PC-9 (cell line): ENCODE measurements around the gene DLL4. TPM values are rescaled to one million over a fixed set of nuclear protein-coding genes. Genes with fewer than 3 reads are reported as not detected.

Source experiments
- BruUV-seq: library from RNA; stranded (reverse); fragments of 400-500 nt; replicated peaks from 2 replicates; lab custom pipeline; 2021; lab: Mats Ljungman, UMichigan
- CTCF ChIA-PET: fragments of 300-600 bp; sonication (Branson Sonifier 250); formaldehyde crosslinking; loops from one replicate; lab custom pipeline; 2022; ENCODE audit warnings: antibody characterized with exemption; lab: Charles Lee
- POLR2A ChIA-PET: fragments of 300-600 bp; sonication (Branson Sonifier 250); formaldehyde crosslinking; loops from one replicate; lab custom pipeline; 2022; ENCODE audit warnings: antibody characterized with exemption; ENCODE audit not compliant: unreplicated experiment; lab: Charles Lee
- DNase-seq, 2 experiments: peaks; one replicate each; pipeline versions ENCODE4 v3.0.0 to v3.0.0-alpha.2; 2015 to 2022; ENCODE audit warnings: mixed read lengths in 1 of 2
- H2AFZ ChIP-seq: fragments of 200-600 bp; sonication (generic); 2 replicates; pipeline ENCODE4 v1.8.1; 2017; ENCODE audit warnings: antibody characterized with exemption
- H3F3A ChIP-seq: fragments of 200-600 bp; sonication (generic); 2 replicates; pipeline ENCODE4 v1.8.1; 2017; ENCODE audit warnings: antibody characterized with exemption, mild to moderate bottlenecking, low read depth; ENCODE audit not compliant: insufficient read depth
- H3K27ac ChIP-seq: fragments of 200-600 bp; sonication (generic); 2 replicates; pipeline ENCODE4 v1.6.1; 2016; ENCODE audit warnings: mixed run types
- H3K27me3 ChIP-seq: fragments of 200-600 bp; sonication (generic); 2 replicates; pipeline ENCODE4 v1.6.1; 2016; ENCODE audit warnings: low read depth, mixed run types; ENCODE audit not compliant: insufficient read depth
- H3K36me3 ChIP-seq: fragments of 200-600 bp; sonication (generic); 2 replicates; pipeline ENCODE4 v1.6.1; 2016; ENCODE audit warnings: low read depth, mixed run types
- H3K4me1 ChIP-seq: fragments of 200-600 bp; sonication (generic); replicated peaks from 2 replicates; pipeline ENCODE4 v1.6.1; 2016; ENCODE audit warnings: mixed run types; ENCODE audit not compliant: insufficient read depth
- H3K4me2 ChIP-seq: fragments of 200-600 bp; sonication (generic); 2 replicates; pipeline ENCODE4 v1.6.1; 2017; ENCODE audit warnings: mixed run types
- H3K4me3 ChIP-seq: fragments of 200-600 bp; sonication (generic); 2 replicates; pipeline ENCODE4 v1.6.1; 2016; ENCODE audit warnings: mixed run types
- H3K79me2 ChIP-seq: fragments of 200-600 bp; sonication (generic); 2 replicates; pipeline ENCODE4 v1.6.1; 2017; ENCODE audit warnings: low read depth, mixed run types
- H3K9me2 ChIP-seq: fragments of 200-600 bp; sonication (generic); 2 replicates; pipeline ENCODE4 v1.8.1; 2017; ENCODE audit warnings: mild to moderate bottlenecking; ENCODE audit not compliant: insufficient read depth
- H3K9me3 ChIP-seq: fragments of 200-600 bp; sonication (generic); 2 replicates; pipeline ENCODE4 v1.8.1; 2016; ENCODE audit warnings: low read depth; ENCODE audit not compliant: insufficient read depth
- H4K20me1 ChIP-seq: fragments of 200-600 bp; sonication (generic); 2 replicates; pipeline ENCODE4 v1.8.1; 2017; ENCODE audit not compliant: insufficient read depth
- CTCF ChIP-seq: fragments of 200-600 bp; sonication (generic); conservative IDR thresholded peaks from 2 replicates; pipeline ENCODE4 v1.6.1; 2017; ENCODE audit warnings: mixed run types, antibody characterized with exemption, mild to moderate bottlenecking, moderate library complexity
- EZH2 ChIP-seq: fragments of 200-600 bp; sonication (generic); IDR thresholded peaks from 2 replicates; pipeline ENCODE4 v1.8.0; 2017; ENCODE audit warnings: antibody characterized with exemption, low read depth
- intact Hi-C: fragments of 100-400 bp; cut with micrococcal nuclease; formaldehyde crosslinking; loops from one replicate; pipeline ENCODE4 v1.10.0; 2022; ENCODE audit not compliant: unreplicated experiment
- total RNA-seq: library from RNA; stranded (reverse); gene quantifications from 2 replicates; pipeline ENCODE4 v1.2.3, GENCODE V29; 2021

DLL4 gene
- total RNA-seq, 1 experiment from 2014 or later, result 0.48 TPM

GRCh38 chr15:40958723-40959122 is 29.6 kb downstream of the DLL4 start:
- no peak overlapping the region for H2AFZ ChIP-seq
- H3F3A ChIP-seq, result no peaks in the 10 kb centered on the region
- no peak overlapping the region for H3K4me2 ChIP-seq
- peaks cover 28% of the 10 kb centered on the region for H4K20me1 ChIP-seq
- TF ChIP-seq EZH2 (no peak), CTCF (no peak)
- no peak overlapping the region for H3K27ac ChIP-seq
- CTCF ChIA-PET, result no interaction called here
- no peaks in the 10 kb centered on the region for H3K27me3 ChIP-seq
- no peaks in the 10 kb centered on the region for H3K9me3 ChIP-seq
- intact Hi-C loops, result no loop called here
- H3K36me3 ChIP-seq, result 0 out of 2 replicates have a peak, but pooled peaks cover 9% of the 10 kb centered on the region
- H3K9me2 ChIP-seq, result no peaks in the 10 kb centered on the region
- BruUV-seq, result no TSS peak
- DNase-seq, result no peak
- H3K79me2 ChIP-seq, result 0 out of 2 replicates have a peak, but pooled peaks cover 4% of the 10 kb centered on the region
- peaks cover 15% of the 10 kb centered on the region for H3K4me1 ChIP-seq
- POLR2A ChIA-PET, result no interaction called here
- H3K4me3 ChIP-seq, result no peak overlapping the region

GRCh38 chr15:40959331-40960141 is 30.4 kb downstream of the DLL4 start:
- 0 out of 2 replicates have a peak, but pooled peaks cover 4% of the 10 kb centered on the region for H3K79me2 ChIP-seq
- peaks cover 11% of the 10 kb centered on the region for H3K4me1 ChIP-seq
- no peaks in the 10 kb centered on the region for H3K9me2 ChIP-seq
- no peaks in the 10 kb centered on the region for H3K27me3 ChIP-seq
- intact Hi-C loops, result no loop called here
- no peak for DNase-seq
- H4K20me1 ChIP-seq, result peaks cover 27% of the 10 kb centered on the region
- no peak overlapping the region for H2AFZ ChIP-seq
- ChIA-PET CTCF (no interaction called here), POLR2A (no interaction called here)
- H3F3A ChIP-seq, result no peaks in the 10 kb centered on the region
- H3K4me2 ChIP-seq, result no peak overlapping the region
- no peaks in the 10 kb centered on the region for H3K9me3 ChIP-seq
- H3K36me3 ChIP-seq, result 0 out of 2 replicates have a peak, but pooled peaks cover 4% of the 10 kb centered on the region
- no TSS peak for BruUV-seq
- no peak overlapping the region for H3K27ac ChIP-seq
- H3K4me3 ChIP-seq, result no peak overlapping the region
- TF ChIP-seq CTCF (no peak), EZH2 (no peak)

GRCh38 chr15:40960151-40960885 is 31.2 kb downstream of the DLL4 start:
- intact Hi-C loops, result no loop called here
- no peak for DNase-seq
- ChIA-PET CTCF (interaction anchor here (0.6 kb wide), 1 partner anchor 23 kb away, joined by 3 read pairs; no protein-coding TSS in a partner anchor), POLR2A (interaction anchor here (0.6 kb wide), 1 partner anchor 15 kb away, joined by 4 read pairs; no protein-coding TSS in a partner anchor)
- Histone ChIP-seq H3K9me3 (no peaks in the 10 kb centered on the region), H3K36me3 (0 out of 2 replicates have a peak, but pooled peaks cover 4% of the 10 kb centered on the region), H3F3A (no peaks in the 10 kb centered on the region), H3K27ac (no peak overlapping the region), H3K9me2 (no peaks in the 10 kb centered on the region), H3K4me1 (peaks cover 11% of the 10 kb centered on the region), H3K79me2 (0 out of 2 replicates have a peak, but pooled peaks cover 2% of the 10 kb centered on the region), H3K4me2 (0 out of 2 replicates have a peak overlapping the region, but pooled peaks have one; percentile 19), H3K27me3 (no peaks in the 10 kb centered on the region), H2AFZ (no peak overlapping the region), H3K4me3 (no peak overlapping the region), H4K20me1 (peaks cover 19% of the 10 kb centered on the region)
- no TSS peak for BruUV-seq
- TF ChIP-seq CTCF, result no peak
